Sigmoid colon (tissue), 7 donors: ENCODE results near the gene PCGF3. TPM values are rescaled to one million over a fixed set of nuclear protein-coding genes. Genes with fewer than 3 reads are reported as not detected.

Experiments used
- DNase-seq: peaks from one replicate; pipeline ENCODE4 v3.0.0-alpha.2; 2019
- H3K27ac ChIP-seq, 4 donors: fragments of 200-600 bp; sonication (generic); one replicate each; pipeline ENCODE4 v1.5.1; 2016 to 2019; ENCODE audit warnings: mild to moderate bottlenecking in 1 of 4
- H3K27me3 ChIP-seq, 3 donors: fragments of 200-600 bp; sonication (generic); one replicate each; pipeline ENCODE4 v1.5.1; 2019; ENCODE audit warnings: mild to moderate bottlenecking in 1 of 3
- H3K36me3 ChIP-seq, 4 donors: fragments of 200-600 bp; sonication (generic); one replicate each; pipeline ENCODE4 v1.5.1; 2016 to 2019
- H3K4me1 ChIP-seq, 4 donors: fragments of 200-600 bp; sonication (generic); one replicate each; pipeline ENCODE4 v1.5.1; 2017 to 2019
- H3K4me3 ChIP-seq, 4 donors: fragments of 200-600 bp; sonication (generic); one replicate each; pipeline ENCODE4 v1.5.1; 2017 to 2019; ENCODE audit warnings: mild to moderate bottlenecking in 2 of 4, moderate library complexity in 1 of 4
- H3K9me3 ChIP-seq, 4 donors: fragments of 200-600 bp in 3 of 4; sonication (generic) in 3 of 4; one replicate each; pipeline versions ENCODE4 v1.5.1 to v1.6.1; 2013 to 2019
- CTCF ChIP-seq, 4 experiments: fragments of 450-650 bp in 3 of 4; fragments of 200-600 bp in 1 of 4; IDR thresholded peaks; one replicate each; pipeline ENCODE4 v1.5.1; 2016 to 2019; ENCODE audit warnings: antibody characterized with exemption in 4 of 4, mild to moderate bottlenecking in 3 of 4, moderate library complexity in 2 of 4
- EP300 ChIP-seq, 4 donors: sonication (generic); formaldehyde crosslinking; IDR thresholded peaks; one replicate each; pipeline ENCODE4 v1.6.1; 2017; ENCODE audit warnings: antibody characterized with exemption in 4 of 4
- POLR2A ChIP-seq, 2 donors: fragments of 450-650 bp; IDR thresholded peaks; one replicate each; pipeline ENCODE4 v1.6.1; 2016; ENCODE audit warnings: antibody characterized with exemption in 2 of 2, mild to moderate bottlenecking in 2 of 2, moderate library complexity in 2 of 2
- POLR2AphosphoS5 ChIP-seq, 4 donors: sonication (generic); formaldehyde crosslinking; IDR thresholded peaks; one replicate each; pipeline ENCODE4 v1.6.1; 2017; ENCODE audit warnings: antibody characterized with exemption in 4 of 4
- WGBS, 2 donors: extraction: QIAGEN DNeasy Blood & Tissue Kit; methylation state at CpG; one replicate each; pipeline ENCODE4 v1.1.7; 2013; 5-methylcytosine and 5-hydroxymethylcytosine counted together
- intact Hi-C: fragments of 100-400 bp; cut with DNase I; formaldehyde crosslinking; loops from one replicate; pipeline ENCODE4 v1.15.1; 2023
- polyA plus RNA-seq, 3 donors: library from polyadenylated mRNA; stranded (reverse); fragments of 200-250 nt; gene quantifications; one replicate each; pipeline ENCODE4 v1.2.3, GENCODE V29; 2013
- total RNA-seq, 4 donors: library from RNA; depleted of rRNA; stranded (reverse); fragments of >200 nt; gene quantifications; one replicate each; pipeline ENCODE4 v1.1.0, GENCODE V29; 2016
- donor health status: healthy with polysubstance abuse.
- donor health status: Bipolar disorder and iron deficiency.
- donor health status: healthy.

The PCGF3 gene
- total and polyA plus RNA-seq, 7 donors: 15.6 to 60.1 (median 29.8) TPM

DNA sequence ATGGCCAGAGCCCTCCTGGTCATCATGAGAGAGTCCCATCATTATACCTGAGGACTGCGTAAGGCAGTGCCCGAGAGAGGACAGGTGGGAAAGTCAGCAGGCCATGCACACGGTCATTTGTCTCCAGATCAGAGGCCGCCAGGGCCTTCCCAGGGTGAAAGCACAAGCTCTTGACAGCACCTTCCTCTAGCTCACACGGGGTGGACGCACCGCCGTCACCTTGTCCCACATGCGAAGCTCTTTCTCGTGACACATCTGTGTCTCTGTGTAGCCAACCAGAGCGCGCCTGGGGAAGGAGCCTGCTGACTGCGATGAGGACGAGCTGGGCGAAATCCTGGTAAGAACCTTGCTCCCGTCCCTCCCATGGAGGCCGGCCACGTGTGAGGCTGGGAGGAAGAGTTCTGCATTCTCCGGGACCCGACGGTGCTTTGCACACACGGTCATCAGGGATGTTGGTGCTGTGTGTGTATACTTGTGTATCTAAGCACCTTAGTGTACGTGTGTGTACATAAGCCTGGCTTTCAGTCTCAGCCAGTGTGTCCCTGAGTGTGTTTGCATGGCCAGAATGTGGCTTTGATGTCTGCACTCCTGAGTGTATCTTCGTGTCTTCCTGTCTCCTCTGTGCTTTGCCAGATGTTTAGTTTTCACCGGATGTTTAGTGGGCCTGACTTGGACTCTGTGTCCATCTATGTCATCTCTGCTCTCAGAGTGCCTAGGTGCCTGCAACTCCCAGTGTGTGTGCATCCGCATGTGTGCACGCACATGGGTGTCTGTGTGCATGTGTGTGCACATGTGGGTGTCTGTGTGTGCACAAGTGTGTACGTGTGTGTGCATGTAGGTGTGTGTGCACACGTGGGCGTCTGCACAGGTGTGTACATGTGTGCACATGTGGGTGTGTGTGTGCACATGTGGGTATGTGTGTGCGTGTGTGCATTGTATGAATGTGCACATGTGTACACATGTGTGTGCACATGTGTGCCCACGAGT lies 46.7 kb upstream of the PCGF3 start:
- Histone ChIP-seq H3K4me1 (peaks cover 0 to 11% (median 10%) of the 10 kb centered on the region in 4 donors), H3K9me3 (no peaks in the 10 kb centered on the region), H3K4me3 (no peak overlapping the region), H3K27me3 (peaks cover 0 to 27% (median 15%) of the 10 kb centered on the region in 3 donors), H3K27ac (no peak overlapping the region), H3K36me3 (no peaks in the 10 kb centered on the region)
- peak; percentile 47 for DNase-seq
- 86 to 93% methylated on average over 32 of the region's 32 CpGs for WGBS, 2 donors
- intact Hi-C loops: no loop called here
- no peak for TF ChIP-seq POLR2AphosphoS5 (IDR thresholded peaks at IDR 0.05)
- no peak for TF ChIP-seq EP300 (IDR thresholded peaks at IDR 0.05)
- TF ChIP-seq POLR2A (IDR thresholded peaks at IDR 0.05): no peak
- no peak for TF ChIP-seq CTCF (IDR thresholded peaks at IDR 0.05)

DNA sequence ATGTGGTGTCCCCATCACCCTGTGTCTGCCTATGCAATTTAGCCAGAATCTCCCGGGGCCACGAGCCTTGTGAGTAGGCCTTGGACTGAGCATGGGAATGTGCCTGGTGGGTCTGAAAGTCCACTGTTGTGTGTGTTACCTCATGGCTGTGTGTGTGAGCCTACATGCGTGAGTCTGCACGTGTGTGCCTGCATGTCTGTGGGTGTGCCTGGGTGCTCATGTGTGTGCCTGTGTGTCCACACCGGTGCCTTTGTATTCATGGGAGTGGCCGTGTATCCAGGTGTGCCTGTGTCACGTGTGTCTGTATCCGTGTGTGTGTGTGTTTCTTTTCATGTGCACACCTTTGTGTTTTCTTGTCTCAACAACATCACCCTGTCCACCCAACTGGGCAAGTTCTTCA lies 45.8 kb upstream of the PCGF3 start:
- H3K36me3 ChIP-seq: no peaks in the 10 kb centered on the region
- H3K9me3 ChIP-seq: no peaks in the 10 kb centered on the region
- peaks cover 0 to 34% (median 22%) of the 10 kb centered on the region in 3 donors for H3K27me3 ChIP-seq
- 77 to 94% methylated on average over 8 of the region's 8 CpGs for WGBS, 2 donors
- TF ChIP-seq EP300 (IDR thresholded peaks at IDR 0.05) (no peak), POLR2AphosphoS5 (IDR thresholded peaks at IDR 0.05) (no peak), CTCF (IDR thresholded peaks at IDR 0.05) (no peak), POLR2A (IDR thresholded peaks at IDR 0.05) (no peak)
- peak; percentile 25 for DNase-seq
- H3K4me3 ChIP-seq: no peak overlapping the region
- peaks cover 0 to 14% (median 13%) of the 10 kb centered on the region in 4 donors for H3K4me1 ChIP-seq
- no peak overlapping the region for H3K27ac ChIP-seq
- intact Hi-C loops: no loop called here

GRCh38 chr4:660401-660800 lies 45.2 kb upstream of the PCGF3 start:
- no peaks in the 10 kb centered on the region for H3K9me3 ChIP-seq
- H3K36me3 ChIP-seq: no peaks in the 10 kb centered on the region
- TF ChIP-seq CTCF (IDR thresholded peaks at IDR 0.05) (no peak), POLR2AphosphoS5 (IDR thresholded peaks at IDR 0.05) (no peak), EP300 (IDR thresholded peaks at IDR 0.05) (no peak), POLR2A (IDR thresholded peaks at IDR 0.05) (no peak)
- no peak overlapping the region for H3K27ac ChIP-seq
- H3K4me1 ChIP-seq: peaks cover 0 to 14% (median 13%) of the 10 kb centered on the region in 4 donors
- H3K27me3 ChIP-seq: peaks cover 0 to 35% (median 22%) of the 10 kb centered on the region in 3 donors
- 90 to 94% methylated on average over 10 of the region's 10 CpGs for WGBS, 2 donors
- peak; percentile 55 for DNase-seq
- intact Hi-C loops: no loop called here
- H3K4me3 ChIP-seq: no peak overlapping the region

DNA sequence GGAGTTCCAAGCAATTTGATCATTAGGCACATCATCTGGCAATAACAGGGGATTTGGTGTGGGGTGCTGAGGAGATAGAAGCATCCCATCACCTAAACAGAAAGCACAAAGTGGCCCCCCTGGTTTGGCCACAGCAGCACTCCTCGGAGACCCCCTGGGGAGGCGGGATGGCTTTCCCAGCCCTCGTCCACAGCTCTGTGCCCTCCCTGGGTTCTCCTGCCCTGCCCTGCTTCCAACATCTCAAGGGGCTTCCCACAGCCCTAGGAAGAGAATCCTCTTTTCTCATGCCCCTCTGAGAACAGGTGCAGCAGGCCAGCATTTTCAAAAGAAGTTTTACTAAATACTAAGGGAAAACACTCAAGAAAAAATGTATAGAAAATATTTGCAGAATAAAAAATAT lies 44.4 kb upstream of the PCGF3 start:
- TF ChIP-seq POLR2A (IDR thresholded peaks at IDR 0.05) (no peak), EP300 (IDR thresholded peaks at IDR 0.05) (no peak), CTCF (IDR thresholded peaks at IDR 0.05) (no peak), POLR2AphosphoS5 (IDR thresholded peaks at IDR 0.05) (no peak)
- no peak overlapping the region for H3K27ac ChIP-seq
- WGBS, 2 donors: 86 to 96% methylated on average over 3 of the region's 3 CpGs
- H3K27me3 ChIP-seq: peaks cover 0 to 35% (median 22%) of the 10 kb centered on the region in 3 donors
- peaks cover 0 to 14% (median 13%) of the 10 kb centered on the region in 4 donors for H3K4me1 ChIP-seq
- intact Hi-C loops: no loop called here
- DNase-seq: peak; percentile 32
- H3K36me3 ChIP-seq: no peaks in the 10 kb centered on the region
- H3K4me3 ChIP-seq: no peak overlapping the region
- no peaks in the 10 kb centered on the region for H3K9me3 ChIP-seq
